Measurements from ENCODE around the gene SORCS3.

DNA sequence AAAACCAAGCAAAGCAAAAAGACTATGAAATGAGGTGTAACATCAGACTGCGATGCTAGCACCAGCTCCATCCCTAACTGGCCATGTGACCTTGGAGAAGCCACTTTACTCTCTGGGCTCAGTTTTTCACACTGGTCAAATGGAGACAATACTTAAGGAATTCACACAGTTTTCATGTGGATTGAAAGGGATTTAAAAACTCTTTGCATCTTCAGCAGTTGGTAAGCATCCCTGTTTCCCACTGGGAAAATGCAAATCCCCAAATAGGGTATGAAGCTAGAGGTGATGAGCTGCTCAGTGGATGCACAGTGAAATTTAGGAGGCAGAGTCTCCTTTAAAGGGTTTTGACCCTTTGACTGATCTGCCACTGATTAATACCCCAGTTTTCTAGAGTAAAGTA, 240.7 kb downstream of the SORCS3 start:
- TF ChIP-seq EZH2phosphoT487 (IDR thresholded peaks at IDR 0.05; ENCODE audit: low read length), result no peak
- TF ChIP-seq, protein P1, sequence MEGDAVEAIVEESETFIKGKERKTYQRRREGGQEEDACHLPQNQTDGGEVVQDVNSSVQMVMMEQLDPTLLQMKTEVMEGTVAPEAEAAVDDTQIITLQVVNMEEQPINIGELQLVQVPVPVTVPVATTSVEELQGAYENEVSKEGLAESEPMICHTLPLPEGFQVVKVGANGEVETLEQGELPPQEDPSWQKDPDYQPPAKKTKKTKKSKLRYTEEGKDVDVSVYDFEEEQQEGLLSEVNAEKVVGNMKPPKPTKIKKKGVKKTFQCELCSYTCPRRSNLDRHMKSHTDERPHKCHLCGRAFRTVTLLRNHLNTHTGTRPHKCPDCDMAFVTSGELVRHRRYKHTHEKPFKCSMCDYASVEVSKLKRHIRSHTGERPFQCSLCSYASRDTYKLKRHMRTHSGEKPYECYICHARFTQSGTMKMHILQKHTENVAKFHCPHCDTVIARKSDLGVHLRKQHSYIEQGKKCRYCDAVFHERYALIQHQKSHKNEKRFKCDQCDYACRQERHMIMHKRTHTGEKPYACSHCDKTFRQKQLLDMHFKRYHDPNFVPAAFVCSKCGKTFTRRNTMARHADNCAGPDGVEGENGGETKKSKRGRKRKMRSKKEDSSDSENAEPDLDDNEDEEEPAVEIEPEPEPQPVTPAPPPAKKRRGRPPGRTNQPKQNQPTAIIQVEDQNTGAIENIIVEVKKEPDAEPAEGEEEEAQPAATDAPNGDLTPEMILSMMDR (IDR thresholded peaks at IDR 0.05; ENCODE audit: low read length), result no peak

Measured in MM.1S (cell line).